Measurements from ENCODE around the gene UBE2V1. TPM values are rescaled to one million over a fixed set of nuclear protein-coding genes. Genes with fewer than 3 reads are reported as not detected.

Gene UBE2V1
- total and polyA plus RNA-seq, 2 donors (not counting 1 experiment from before 2014, with no cell fraction given): 69.2 to 158 TPM

GRCh38 chr20:50110141-50111047, 2.6 kb downstream of the UBE2V1 start:
- CTCF ChIA-PET: interaction anchor here (0.6 to 2.8 kb wide), 8 partner anchors 10 to 184 kb away, joined by 3 to 12 read pairs (median 6); partner anchors contain the start of gene PEDS1
- peaks cover 63 to 68% of the 10 kb centered on the region in 2 donors for H3K4me1 ChIP-seq (ENCODE audit: control insufficient read depth in 2 of 2, insufficient read depth in 2 of 2, low read length in 2 of 2)
- ATAC-seq (ENCODE audit: low read depth) (peak; percentile 10), DNase-seq (peak; percentile 61)
- H3K4me1 Mint-ChIP-seq: peaks cover 81% of the 10 kb centered on the region
- H2AFZ ChIP-seq (ENCODE audit: insufficient read depth, low read depth, low read length, poor library complexity, severe bottlenecking): no peak overlapping the region
- 0% methylated on average over 4 of the region's 4 CpGs for WGBS (ENCODE audit: insufficient coverage)
- peaks cover 73% of the 10 kb centered on the region for H4K20me1 ChIP-seq (ENCODE audit: control insufficient read depth, insufficient read depth, low read length, poor library complexity, severe bottlenecking)
- H3K9ac ChIP-seq (ENCODE audit: low read length): peak overlapping the region; percentile 33
- H3K79me2 ChIP-seq (ENCODE audit: control insufficient read depth, insufficient read depth, low read length): peaks cover 99% of the 10 kb centered on the region
- POLR2A ChIA-PET: interaction anchor here (0.5 to 0.6 kb wide), 2 partner anchors 67 to 378 kb away, joined by 3 to 4 read pairs; no protein-coding TSS in a partner anchor
- TF ChIP-seq EZH2 (IDR thresholded peaks at IDR 0.05; ENCODE audit: borderline replicate concordance, insufficient read depth, low read depth, low read length, poor library complexity, severe bottlenecking) (no peak), CTCF (IDR thresholded peaks at IDR 0.05) (no peak)
- intact Hi-C loops (cut with micrococcal nuclease): no loop called here
- H3K27ac ChIP-seq (ENCODE audit: low read length in 2 of 2): peak overlapping the region; percentile 79 to 91
- no peaks in the 10 kb centered on the region for H3K27me3 Mint-ChIP-seq
- no peaks in the 10 kb centered on the region for H3K9me3 ChIP-seq (ENCODE audit: control extremely low read depth in 1 of 3, control insufficient read depth in 2 of 3, insufficient read depth in 1 of 3, low read length in 2 of 3)
- H3K4me3 ChIP-seq (ENCODE audit: control extremely low read depth in 1 of 5, extremely low read depth in 1 of 5, insufficient read depth in 1 of 5, low read depth in 2 of 5, low read length in 4 of 5): peak overlapping the region in 2 of 5 experiments; percentile 3 to 41
- H3K27me3 ChIP-seq (replicated peaks in 1 of 4; ENCODE audit: control extremely low read depth in 1 of 4, control insufficient read depth in 3 of 4, insufficient read depth in 4 of 4, low read length in 3 of 4): no peaks in the 10 kb centered on the region
- H3K9me3 Mint-ChIP-seq (ENCODE audit: insufficient read depth): no peaks in the 10 kb centered on the region
- peak overlapping the region; percentile 90 for H3K27ac Mint-ChIP-seq
- peak overlapping the region; percentile 80 for H3K4me2 ChIP-seq (replicated peaks; ENCODE audit: low read depth, low read length, poor library complexity, severe bottlenecking)
- H3K4me3 Mint-ChIP-seq: peak overlapping the region; percentile 88
- H3K36me3 ChIP-seq (replicated peaks in 1 of 2; ENCODE audit: control extremely low read depth in 1 of 2, control insufficient read depth in 1 of 2, extremely low read depth in 1 of 2, insufficient read depth in 2 of 2, low read length in 1 of 2): peaks cover 0 to 16% of the 10 kb centered on the region in 2 experiments
